Frontal cortex (tissue), 4 donors: Measurements from ENCODE around the gene OARD1. TPM values are rescaled to one million over a fixed set of nuclear protein-coding genes. Genes with fewer than 3 reads are reported as not detected.

ENCODE experiments used
- DNase-seq, 2 donors: peaks; one replicate each; pipeline ENCODE4 v3.0.0; 2012; ENCODE audit warnings: low spot score in 2 of 2
- FAIRE-seq: peaks from 2 replicates; lab custom pipeline; 2012; peaks lifted over from hg19 to GRCh38; lab: Jason Lieb, UNC
- total RNA-seq: library from RNA; depleted of rRNA; stranded (reverse); fragments of >200 nt; gene quantifications from one replicate; pipeline ENCODE4 v1.2.3, GENCODE V29; 2014
- donor health status: control.
- donor health status: control.
- donor health status: control.

OARD1 gene
- total RNA-seq, 1 donor from 2014 or later: 6.9 TPM

GRCh38 chr6:41075651-41076626 lies 3.8 kb upstream of the OARD1 start:
- DNase-seq: no peak
- no peak for FAIRE-seq

DNA sequence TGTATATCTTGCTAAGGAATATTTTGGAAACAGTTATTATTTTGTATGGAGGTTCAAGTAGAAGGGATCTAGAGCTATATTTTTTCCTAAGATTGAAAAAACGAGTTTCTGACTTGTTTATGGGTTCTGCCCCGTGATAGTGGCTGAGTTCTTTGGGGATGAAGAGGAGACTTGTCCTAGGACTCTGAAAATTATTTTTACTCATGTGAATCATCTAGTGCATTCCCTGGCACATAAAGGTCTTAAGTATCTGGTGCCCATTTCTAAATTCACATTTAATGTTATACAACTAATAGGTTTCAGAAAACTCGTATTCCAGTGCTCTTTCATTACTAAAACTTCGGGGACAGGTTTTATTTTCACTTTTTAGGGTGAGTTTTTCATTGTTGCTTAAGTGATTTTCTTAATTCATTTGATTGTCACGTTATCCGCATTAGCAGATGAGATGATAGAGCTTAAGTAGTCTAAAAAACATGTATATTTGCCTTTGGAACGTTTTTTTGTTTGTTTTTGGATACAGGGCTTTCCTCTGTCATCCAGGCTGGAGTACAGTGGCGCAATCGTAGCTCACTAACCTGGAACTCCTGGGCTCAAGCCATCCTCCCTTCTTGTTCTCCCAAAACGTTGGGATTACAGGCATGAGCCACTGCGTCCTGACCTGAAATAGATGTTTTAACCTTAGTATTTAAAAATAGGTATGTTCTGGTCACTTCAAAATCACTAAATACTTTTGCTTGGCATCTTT lies 2.7 kb upstream of the OARD1 start:
- FAIRE-seq (no peak), DNase-seq (no peak)

GRCh38 chr6:41073968-41074691 lies 2.0 kb upstream of the OARD1 start:
- no peak for FAIRE-seq

DNA sequence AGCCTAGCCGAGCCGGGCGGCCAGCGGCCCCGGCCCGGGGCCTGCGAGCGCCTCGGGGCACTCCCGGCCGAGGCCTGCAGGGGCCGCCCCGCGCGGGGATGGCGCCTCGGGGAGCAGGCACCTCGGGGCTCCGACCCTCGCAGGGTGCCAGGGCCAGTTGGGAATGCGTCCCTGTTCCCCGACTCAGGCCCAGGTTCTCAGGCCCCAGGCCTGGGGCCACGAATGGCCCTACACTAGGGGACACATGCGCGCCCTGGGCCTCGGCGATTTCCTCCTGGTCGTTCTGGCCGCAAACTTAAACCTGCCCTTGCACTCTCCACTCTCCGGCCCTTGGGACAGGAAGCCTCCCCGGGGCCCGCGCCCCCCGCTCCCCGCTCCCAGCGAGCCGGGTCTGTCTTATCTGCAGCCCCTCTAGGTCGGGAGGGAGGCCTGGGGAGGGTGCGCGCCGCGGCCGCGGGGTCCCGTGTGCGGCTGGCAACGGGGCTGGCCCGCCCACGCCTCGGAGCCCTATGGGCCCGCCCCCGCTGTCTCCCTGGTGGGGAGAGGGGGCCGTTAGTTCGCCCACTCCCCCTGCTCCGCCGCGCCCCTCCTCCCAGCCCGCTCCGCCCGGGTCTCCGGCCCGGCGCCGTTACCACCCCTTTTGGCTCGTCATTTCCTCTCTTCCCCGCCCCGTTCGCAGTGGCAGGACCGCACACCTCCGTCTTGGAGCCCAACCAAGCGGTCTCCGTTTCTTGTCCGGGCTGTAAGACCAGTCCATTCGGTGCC lies 1.2 kb upstream of the OARD1 start:
- DNase-seq (peak; percentile 56 to 60), FAIRE-seq (no peak)

More at GRCh38 chr6:41073968-41074691, 2.0 kb upstream of the OARD1 start:
- DNase-seq: no peak

DNA sequence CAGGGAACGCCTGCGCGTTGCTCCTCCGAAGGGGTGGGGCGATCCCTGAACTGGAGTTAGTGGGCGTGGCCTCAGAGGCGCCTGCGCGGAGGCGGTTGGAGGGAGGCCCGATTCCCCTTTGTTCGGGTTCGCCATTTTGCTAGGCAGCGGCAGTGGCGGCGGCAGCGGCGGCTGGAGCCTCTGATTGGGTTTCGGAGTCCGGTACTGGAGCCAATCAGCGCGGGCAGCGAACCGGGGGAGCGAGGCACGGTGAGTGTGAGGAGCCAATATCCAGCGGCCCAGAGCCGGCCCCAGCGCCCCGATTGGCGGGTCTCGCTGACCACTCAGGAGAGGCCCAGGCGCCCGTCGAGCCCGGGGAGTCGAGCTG lies 663 bp upstream of the OARD1 start, which contains the start of gene NFYA:
NFYA (plus strand) TSS at position 139 of the 367 bp plus-strand sequence. CDS start 6,116 bp downstream, outside the sequence.
- peak; percentile 94 to 96 for DNase-seq
- FAIRE-seq: no peak

- no peak for FAIRE-seq
- peak in 1 of 2 donors; percentile 56 for DNase-seq
These were observed 644 bp downstream of the OARD1 start for GRCh38 chr6:41071501-41071922.

- FAIRE-seq (peak; percentile 3), DNase-seq (peak in 1 of 2 donors; percentile 27)
These were observed 5.3 kb downstream of the OARD1 start for GRCh38 chr6:41066867-41067304.

DNA sequence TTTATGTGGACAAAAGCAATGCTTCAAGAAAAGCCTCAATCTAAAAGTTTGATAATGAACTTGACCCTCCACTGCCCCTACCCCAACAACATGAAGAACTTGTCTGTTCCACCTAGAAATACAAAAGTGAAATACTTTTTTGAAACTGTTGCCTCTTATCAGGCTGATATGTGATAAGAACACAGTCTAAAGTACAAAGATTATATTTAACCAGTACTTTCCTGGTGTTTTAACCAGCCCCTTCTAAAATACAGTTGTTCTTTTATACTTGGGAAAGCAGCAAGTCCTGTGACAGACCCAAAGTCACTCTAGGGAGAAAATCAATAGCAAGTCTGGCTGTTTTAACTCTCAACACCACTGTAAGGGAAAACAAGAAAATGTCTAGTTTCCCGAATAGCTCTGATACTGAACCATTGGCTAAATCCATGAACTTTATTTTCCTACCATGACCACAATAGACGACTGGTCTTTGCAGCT lies 6.6 kb downstream of the OARD1 start:
- FAIRE-seq (no peak), DNase-seq (no peak)

DNA sequence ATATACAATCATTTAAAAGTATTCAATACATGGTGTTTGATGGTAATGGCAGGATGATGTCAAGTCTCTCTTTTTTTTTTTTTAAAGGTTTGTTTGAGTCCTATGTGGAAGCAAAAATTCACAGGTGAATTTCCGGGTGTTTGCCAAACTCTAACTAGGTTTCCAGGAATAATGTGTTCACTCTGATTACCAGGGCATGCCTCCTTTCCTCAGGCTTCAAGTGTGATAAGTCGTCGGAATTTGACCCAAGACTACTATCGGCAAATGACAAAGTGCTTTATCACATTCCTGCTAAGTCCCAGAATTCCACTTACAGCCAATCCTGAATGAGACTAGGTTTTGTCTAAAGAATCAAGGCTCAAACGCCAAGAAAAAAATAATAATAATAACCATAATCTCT lies 7.3 kb downstream of the OARD1 start:
- DNase-seq: no peak
- FAIRE-seq: no peak

- FAIRE-seq: no peak
- no peak for DNase-seq
These were observed 8.3 kb downstream of the OARD1 start for GRCh38 chr6:41063884-41064285.

GRCh38 chr6:41062056-41062455 lies 10.1 kb downstream of the OARD1 start:
- FAIRE-seq (no peak), DNase-seq (no peak)

GRCh38 chr6:41061196-41061726 lies 10.9 kb downstream of the OARD1 start:
- FAIRE-seq: no peak
- DNase-seq: no peak

GRCh38 chr6:41059556-41059955 lies 12.6 kb downstream of the OARD1 start:
- no peak for DNase-seq

DNA sequence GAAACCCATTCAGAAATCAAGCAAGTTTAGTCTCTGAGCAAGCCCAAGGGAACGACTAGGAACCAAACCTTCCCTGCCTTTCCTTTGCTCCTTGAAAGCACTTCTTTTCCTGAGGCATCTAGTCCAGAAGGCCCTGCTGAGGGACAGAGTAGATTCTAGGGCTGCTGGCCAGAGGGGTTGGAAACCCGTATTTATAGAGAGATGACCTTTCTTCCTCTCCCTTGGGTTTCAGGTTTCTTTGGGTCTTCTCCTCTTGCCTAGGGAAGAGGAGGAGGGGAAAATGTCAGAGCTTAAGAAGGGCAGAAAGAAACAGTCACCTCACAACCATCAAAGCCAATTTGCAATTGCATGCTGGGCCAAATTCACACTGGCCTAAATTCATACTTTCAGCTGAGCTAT lies 13.4 kb downstream of the OARD1 start:
- DNase-seq (no peak), FAIRE-seq (no peak)

More at GRCh38 chr6:41059556-41059955, 12.6 kb downstream of the OARD1 start:
- FAIRE-seq: no peak

- no peak for FAIRE-seq
- no peak for DNase-seq
These were observed 15.2 kb downstream of the OARD1 start for GRCh38 chr6:41056768-41057490.

DNA sequence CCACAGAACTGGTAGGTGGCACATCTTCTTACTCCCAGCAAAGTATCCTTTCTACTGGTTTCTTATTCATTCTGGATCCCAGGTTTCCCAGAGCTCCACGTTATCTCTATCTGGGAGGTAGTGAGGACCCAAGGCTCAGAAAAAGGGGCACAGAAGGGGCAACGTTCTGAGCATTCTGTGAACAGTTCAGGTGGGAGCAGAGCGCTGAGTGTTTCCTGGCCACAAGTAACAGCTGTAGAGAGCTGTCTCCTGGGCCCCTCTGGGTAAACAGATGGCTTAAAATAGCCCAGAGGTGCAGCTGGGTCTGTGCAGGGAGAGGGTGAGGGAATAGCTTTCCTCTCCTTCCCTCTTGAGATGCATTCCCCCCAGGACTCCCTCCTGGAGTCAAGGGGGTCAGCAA lies 17.0 kb downstream of the OARD1 start:
- DNase-seq (no peak), FAIRE-seq (no peak)

DNA sequence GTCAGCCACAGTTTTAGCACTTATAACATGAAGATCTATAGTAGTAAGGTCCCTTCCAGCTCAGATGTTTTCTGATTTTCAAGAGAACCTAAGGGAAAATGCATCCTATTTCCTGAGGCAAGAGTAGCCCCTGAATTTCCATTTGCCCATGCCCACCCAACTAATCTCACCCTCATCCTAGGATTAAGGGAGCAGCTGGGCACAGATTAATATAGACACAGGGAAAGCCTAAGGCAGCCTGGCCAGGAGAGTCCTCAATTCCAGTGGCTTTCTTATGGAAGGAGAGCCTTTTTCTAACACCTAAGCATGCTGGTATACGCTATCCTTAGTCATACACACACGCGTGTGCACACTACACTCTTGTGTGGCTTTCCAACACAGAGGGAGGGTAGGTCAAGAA lies 17.6 kb downstream of the OARD1 start:
- no peak for DNase-seq
- no peak for FAIRE-seq

GRCh38 chr6:41053041-41053440 lies 19.1 kb downstream of the OARD1 start, which contains the start of gene APOBEC2:
Gene APOBEC2, plus strand, starts transcription at chr6:41053202. Its CDS starts 146 bp downstream, at chr6:41053348.
- no peak for DNase-seq

More at GRCh38 chr6:41053041-41053440, 19.1 kb downstream of the OARD1 start, which contains the start of gene APOBEC2:
- FAIRE-seq: no peak
